Measurements from ENCODE around the gene SUSD1.
"Not testable (repeated sequence)": the region's sequence is repeated elsewhere in the genome, so short reads cannot be mapped to it uniquely, and the experiment has no call there.

Gene SUSD1

GRCh38 chr9:112173489-112174221 is 1.4 kb downstream of the SUSD1 start:
- no peak for DNase-seq

DNA sequence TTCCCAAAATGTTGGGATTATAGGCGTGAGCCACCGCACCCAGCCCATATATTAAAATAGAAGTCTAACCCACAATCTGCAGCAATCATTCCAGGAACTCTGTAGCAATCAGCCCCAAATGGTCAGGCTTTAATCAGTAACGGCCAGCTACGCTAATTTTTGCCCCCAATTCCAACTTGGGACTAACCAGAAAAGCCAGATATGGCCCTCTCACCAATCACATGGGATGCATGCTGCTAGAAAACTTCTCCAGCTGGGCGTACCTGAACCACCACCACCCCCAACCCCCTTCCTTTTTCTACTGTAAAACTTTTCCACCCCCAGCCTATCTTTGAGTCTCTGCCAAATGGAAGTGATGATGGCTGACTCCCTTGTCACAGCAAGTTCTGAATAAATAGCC is 4.1 kb downstream of the SUSD1 start:
- no peak for DNase-seq

- DNase-seq = no peak
These were observed 4.9 kb downstream of the SUSD1 start for GRCh38 chr9:112170235-112170634.

DNA sequence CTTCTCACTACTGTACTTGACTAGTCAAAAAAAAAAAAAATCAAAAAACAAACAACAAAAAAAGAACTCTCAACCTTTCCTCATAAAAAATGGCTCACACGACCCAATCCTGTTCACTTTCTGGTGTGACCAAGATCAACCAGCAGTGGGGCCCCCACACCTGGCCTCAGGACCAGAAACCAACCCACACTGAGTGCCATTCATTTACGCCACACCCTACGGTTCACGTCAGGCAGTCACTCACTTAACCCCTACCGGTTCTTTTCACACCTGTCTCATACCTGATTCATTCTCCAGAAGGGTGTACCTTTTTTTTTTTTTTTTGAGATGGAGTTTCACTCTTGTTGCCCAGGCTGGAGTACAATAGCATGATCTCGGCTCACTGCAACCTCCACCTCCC is 5.7 kb downstream of the SUSD1 start:
- DNase-seq = no peak

- DNase-seq = no peak
These were observed 6.9 kb downstream of the SUSD1 start for GRCh38 chr9:112168197-112168596.

- DNase-seq = no peak
These were observed 8.6 kb downstream of the SUSD1 start for GRCh38 chr9:112166176-112167140.

- DNase-seq = no peak
These were observed 12.3 kb downstream of the SUSD1 start for GRCh38 chr9:112162621-112163413.

DNA sequence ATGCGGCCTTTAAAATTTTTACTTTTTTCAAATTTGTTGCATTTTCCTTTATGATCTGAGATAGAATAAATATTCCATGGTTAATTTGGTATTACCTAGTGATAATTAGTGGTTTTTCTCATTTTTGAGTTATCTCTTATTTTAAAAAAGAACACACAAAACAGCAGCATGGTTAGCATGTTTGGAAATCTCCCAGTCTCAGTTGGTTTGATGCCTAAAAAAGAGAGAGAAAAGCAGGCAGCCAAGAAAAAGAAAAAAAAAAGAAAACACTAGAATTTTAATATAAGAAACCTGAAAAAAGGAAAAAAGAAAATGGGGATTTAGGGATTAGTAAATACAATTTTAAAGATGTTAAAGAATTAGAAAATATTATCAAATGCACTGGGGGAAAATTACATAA is 15.3 kb downstream of the SUSD1 start:
- DNase-seq = no peak

- no peak for DNase-seq
These were observed 16.3 kb downstream of the SUSD1 start for GRCh38 chr9:112158656-112159367.

DNA sequence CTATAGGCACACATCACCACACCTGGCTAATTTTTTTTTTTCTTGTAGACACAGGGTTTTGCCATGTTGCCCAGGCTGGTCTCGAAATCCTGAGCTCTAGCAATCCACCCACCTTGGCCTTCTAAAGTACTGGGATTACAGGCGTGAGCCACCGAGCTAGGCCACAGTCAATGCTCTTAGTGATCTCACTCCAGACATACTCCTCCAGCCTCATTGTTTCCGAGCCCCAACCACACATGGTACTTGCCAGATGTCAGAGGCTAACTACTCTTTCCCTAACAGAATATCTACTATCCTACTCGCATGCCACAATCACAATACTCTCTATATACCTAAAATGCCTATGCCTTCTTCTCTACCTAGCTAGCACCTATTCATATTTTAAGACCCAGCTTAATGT is 17.1 kb downstream of the SUSD1 start:
- no peak for DNase-seq

GRCh38 chr9:112157087-112157486 is 18.0 kb downstream of the SUSD1 start:
- DNase-seq = no peak

- DNase-seq = no peak
These were observed 25.9 kb downstream of the SUSD1 start for GRCh38 chr9:112149211-112149610.

- no peak for DNase-seq
These were observed 29.2 kb downstream of the SUSD1 start for GRCh38 chr9:112145886-112146285.

- DNase-seq = no peak
These were observed 30.3 kb downstream of the SUSD1 start for GRCh38 chr9:112144807-112145206.

DNA sequence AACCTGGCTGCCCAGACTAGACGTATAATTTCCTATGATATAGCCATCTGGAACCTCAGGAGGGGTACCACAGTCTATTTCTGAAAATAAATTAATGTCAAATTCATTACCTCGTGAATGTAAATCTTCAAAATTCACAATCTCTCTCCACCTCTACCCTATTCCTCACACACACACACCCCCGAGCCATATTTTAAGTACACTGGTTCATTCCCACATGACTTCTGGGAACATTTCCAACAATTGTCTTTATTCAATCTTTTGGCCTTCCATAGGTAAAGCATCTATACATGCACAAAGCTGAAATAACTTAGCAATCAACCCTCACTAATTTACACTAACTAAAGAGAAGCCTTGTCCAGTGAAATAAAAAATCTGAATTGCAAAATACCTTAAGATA is 32.7 kb downstream of the SUSD1 start:
- no peak for DNase-seq

DNA sequence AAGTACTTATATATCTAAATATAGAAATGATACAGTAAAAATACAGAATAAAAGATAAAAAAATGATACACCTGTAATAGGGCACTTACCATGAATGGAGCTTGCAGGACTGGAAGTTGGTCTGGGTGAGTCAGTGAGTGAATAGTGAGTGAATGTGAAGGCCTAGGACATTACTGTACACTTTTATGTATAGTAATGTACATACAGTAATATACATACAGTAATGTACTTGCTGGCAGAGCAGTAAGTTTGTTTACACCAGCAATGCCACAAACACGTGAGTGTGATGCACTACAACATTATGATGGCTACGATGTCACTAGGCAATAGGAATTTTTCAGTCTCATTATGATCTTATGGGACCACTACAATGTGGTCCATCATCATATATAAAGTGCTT is 34.2 kb downstream of the SUSD1 start:
- no peak for DNase-seq

DNA sequence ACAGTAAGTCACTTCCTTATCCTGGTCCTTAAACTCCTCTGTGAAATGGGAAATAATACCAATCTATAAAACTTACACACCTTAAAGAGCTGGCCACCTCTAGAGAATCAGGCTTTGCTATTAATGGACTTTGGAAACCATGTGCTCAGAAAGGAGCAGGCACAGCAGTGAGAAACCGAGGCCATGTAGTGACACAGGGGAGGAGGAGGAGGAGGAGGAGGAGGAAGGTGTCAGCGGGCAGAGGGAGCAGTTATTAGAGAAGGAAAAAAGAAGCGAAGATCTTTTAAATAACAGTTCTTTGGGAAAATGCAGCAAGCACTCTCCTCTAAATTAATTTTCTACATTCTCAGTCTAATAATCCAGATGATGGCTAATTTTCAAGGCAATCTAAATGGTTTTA is 38.0 kb downstream of the SUSD1 start:
- DNase-seq = no peak

GRCh38 chr9:112135706-112136105 is 39.4 kb downstream of the SUSD1 start:
- DNase-seq = no peak

GRCh38 chr9:112133806-112134205 is 41.3 kb downstream of the SUSD1 start:
- not testable (repeated sequence) for DNase-seq

- DNase-seq = no peak
These were observed 42.7 kb downstream of the SUSD1 start for GRCh38 chr9:112132356-112132755.

- DNase-seq = no peak
These were observed 44.1 kb downstream of the SUSD1 start for GRCh38 chr9:112130997-112131396.

GRCh38 chr9:112130347-112130746 is 44.8 kb downstream of the SUSD1 start:
- no peak for DNase-seq

DNA sequence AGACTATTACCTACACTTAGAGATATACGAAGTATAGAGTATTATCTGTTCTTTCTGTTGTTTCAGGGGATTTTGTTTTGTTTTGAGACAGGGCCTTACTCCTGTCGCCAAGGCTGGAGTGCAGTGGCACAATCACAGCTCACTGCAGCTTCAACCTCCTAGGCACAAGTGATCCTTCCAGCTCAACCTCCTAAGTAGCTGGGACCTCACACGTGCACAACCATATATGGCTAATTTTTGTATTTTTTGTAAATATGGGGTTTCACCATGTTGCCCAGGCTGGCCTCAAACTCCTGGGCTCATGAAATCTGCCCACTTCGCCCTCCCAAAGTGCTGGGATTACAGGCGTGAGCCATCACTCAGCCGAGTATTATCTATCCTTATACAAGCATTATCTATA is 45.9 kb downstream of the SUSD1 start:
- no peak for DNase-seq

Data from activated CD4-positive, CD25-positive, alpha-beta regulatory T cell (primary cell).